ENCODE data around the gene MPRIP.

GRCh38 chr17:17204041-17204591 is 161.9 kb downstream of the MPRIP start:
- no peak for TF ChIP-seq EZH2 (IDR thresholded peaks at IDR 0.05; ENCODE audit: borderline replicate concordance)
- TF ChIP-seq CTCF (IDR thresholded peaks at IDR 0.05; ENCODE audit: poor library complexity): no peak
- no peak for TF ChIP-seq EZH2phosphoT487 (IDR thresholded peaks at IDR 0.05; ENCODE audit: low read depth, severe bottlenecking, unreplicated experiment)
